RWPE2 (cell line): ENCODE results near the gene C2orf74.

Experiments
- ATAC-seq: fragments of 200-7000 bp; cut with Tn5 transposase; 3 replicates; pipeline ENCODE4 v1.9.1; 2021; ENCODE audit warnings: low read depth
- DNase-seq: peaks from one replicate; pipeline ENCODE4 v3.0.0-alpha.2; 2020; ENCODE audit warnings: low spot score
- H3K27ac ChIP-seq: fragments of 450-650 bp; 2 replicates; pipeline ENCODE4 v1.5.1; 2017; ENCODE audit warnings: mild to moderate bottlenecking; ENCODE audit not compliant: poor library complexity, severe bottlenecking
- H3K27me3 ChIP-seq: fragments of 250-450 bp; sonication (Bioruptor Pico); 2 replicates; pipeline ENCODE4 v1.5.1; 2021; ENCODE audit warnings: mild to moderate bottlenecking, moderate library complexity; ENCODE audit not compliant: insufficient read depth, poor library complexity, severe bottlenecking
- H3K36me3 ChIP-seq: fragments of 250-450 bp; sonication (Bioruptor Pico); 2 replicates; pipeline ENCODE4 v1.5.1; 2020; ENCODE audit warnings: low read depth, mild to moderate bottlenecking, moderate library complexity
- H3K4me1 ChIP-seq: fragments of 250-450 bp; sonication (Bioruptor Pico); 2 replicates; pipeline ENCODE4 v1.5.1; 2021; ENCODE audit warnings: mild to moderate bottlenecking, moderate library complexity; ENCODE audit not compliant: insufficient read depth, poor library complexity, severe bottlenecking
- H3K4me3 ChIP-seq: fragments of 250-450 bp; sonication (Bioruptor Pico); 2 replicates; pipeline ENCODE4 v1.5.1; 2021; ENCODE audit warnings: mild to moderate bottlenecking, moderate library complexity; ENCODE audit not compliant: severe bottlenecking
- H3K9me3 ChIP-seq: fragments of 250-450 bp; sonication (Bioruptor Pico); 2 replicates; pipeline ENCODE4 v1.5.1; 2021; ENCODE audit warnings: mild to moderate bottlenecking, moderate library complexity; ENCODE audit not compliant: severe bottlenecking
- TF ChIP-seq, protein P1 (sequence below): fragments of 450-650 bp; IDR thresholded peaks from one replicate; pipeline ENCODE4 v1.5.1; 2017; ENCODE audit warnings: mild to moderate bottlenecking, moderate library complexity; ENCODE audit not compliant: poor library complexity, severe bottlenecking

The C2orf74 gene

DNA sequence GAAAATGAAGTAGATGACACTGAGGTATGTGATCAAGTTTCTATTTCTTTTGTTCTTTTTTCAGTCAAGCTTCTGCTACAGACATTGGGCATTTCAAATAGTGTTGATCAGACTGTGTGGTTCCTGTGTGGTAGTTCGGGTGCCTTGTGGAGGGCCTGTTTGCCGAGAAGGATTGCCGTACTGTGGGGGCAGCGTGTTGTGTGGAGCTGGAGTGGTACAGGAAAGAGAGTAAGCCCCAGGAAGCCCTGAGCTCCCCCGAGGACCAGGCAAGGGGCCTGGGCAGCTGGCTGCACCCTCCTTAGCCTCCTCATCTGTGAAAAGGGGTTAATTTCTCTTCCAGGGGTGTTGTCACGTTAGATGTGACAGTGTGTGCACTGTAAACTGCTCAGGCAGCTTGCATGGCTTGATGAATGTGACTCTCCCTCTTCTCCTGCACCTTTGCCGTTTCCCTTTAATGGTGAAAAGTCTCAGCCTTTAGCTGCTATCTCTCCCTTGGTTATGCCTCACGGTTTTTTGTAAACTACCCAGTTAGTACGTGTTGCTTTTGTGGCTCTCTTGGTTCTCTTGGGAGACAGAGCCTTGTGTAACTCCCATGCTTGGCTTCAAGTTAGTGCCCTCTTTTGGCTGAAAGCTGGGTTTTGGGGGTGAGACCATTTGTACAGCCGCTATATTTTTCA lies 19.5 kb downstream of the C2orf74 start:
- DNase-seq (no peak), ATAC-seq (no peak)
- peaks cover 26% of the 10 kb centered on the region for H3K4me1 ChIP-seq
- no peak overlapping the region for H3K4me3 ChIP-seq
- TF ChIP-seq, protein P1, sequence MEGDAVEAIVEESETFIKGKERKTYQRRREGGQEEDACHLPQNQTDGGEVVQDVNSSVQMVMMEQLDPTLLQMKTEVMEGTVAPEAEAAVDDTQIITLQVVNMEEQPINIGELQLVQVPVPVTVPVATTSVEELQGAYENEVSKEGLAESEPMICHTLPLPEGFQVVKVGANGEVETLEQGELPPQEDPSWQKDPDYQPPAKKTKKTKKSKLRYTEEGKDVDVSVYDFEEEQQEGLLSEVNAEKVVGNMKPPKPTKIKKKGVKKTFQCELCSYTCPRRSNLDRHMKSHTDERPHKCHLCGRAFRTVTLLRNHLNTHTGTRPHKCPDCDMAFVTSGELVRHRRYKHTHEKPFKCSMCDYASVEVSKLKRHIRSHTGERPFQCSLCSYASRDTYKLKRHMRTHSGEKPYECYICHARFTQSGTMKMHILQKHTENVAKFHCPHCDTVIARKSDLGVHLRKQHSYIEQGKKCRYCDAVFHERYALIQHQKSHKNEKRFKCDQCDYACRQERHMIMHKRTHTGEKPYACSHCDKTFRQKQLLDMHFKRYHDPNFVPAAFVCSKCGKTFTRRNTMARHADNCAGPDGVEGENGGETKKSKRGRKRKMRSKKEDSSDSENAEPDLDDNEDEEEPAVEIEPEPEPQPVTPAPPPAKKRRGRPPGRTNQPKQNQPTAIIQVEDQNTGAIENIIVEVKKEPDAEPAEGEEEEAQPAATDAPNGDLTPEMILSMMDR: no peak
- H3K27me3 ChIP-seq: no peaks in the 10 kb centered on the region
- H3K27ac ChIP-seq: no peak overlapping the region
- no peaks in the 10 kb centered on the region for H3K9me3 ChIP-seq
- peaks cover 77% of the 10 kb centered on the region for H3K36me3 ChIP-seq

DNA sequence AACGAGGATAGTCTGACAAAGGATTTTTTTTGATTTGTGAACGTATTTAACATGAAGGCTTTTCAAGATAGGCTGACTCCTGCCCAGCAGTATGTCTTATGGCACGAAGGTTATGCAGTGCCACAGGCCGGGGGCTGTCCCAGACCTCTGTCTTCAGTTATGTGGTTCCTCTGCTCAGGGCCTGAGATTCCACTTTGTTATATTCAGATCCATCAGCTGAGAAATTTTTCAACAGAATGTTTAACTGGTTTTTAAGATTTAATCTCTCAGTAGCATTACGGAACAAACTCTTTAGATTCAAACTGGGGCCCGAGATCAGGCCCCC lies 20.0 kb downstream of the C2orf74 start:
- Histone ChIP-seq H3K36me3 (peaks cover 82% of the 10 kb centered on the region), H3K27ac (no peak overlapping the region), H3K4me3 (no peak overlapping the region), H3K4me1 (peaks cover 26% of the 10 kb centered on the region), H3K9me3 (no peaks in the 10 kb centered on the region), H3K27me3 (no peaks in the 10 kb centered on the region)
- TF ChIP-seq, protein P1: no peak
- no peak for ATAC-seq
- no peak for DNase-seq

DNA sequence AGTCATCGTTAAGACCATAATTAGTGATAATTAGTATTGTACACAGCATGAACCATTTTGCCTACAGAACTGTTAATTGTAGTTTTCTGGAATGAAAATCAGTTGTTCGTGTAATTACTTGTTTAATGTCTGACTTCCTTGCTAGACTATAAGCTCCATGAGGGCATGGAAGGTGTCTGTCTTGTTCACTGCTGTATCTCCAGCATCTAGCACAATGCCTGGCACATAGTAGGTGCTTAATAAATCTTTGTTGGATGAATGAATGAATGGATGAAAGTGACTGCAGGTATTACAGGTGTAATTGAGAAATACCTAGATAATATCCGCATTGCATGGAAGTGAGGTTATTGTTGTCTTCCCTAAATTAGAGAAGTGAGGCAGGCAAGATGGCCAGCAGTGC lies 21.8 kb downstream of the C2orf74 start:
- Histone ChIP-seq H3K27ac (no peak overlapping the region), H3K4me1 (peaks cover 19% of the 10 kb centered on the region), H3K27me3 (no peaks in the 10 kb centered on the region), H3K36me3 (peaks cover 100% of the 10 kb centered on the region), H3K4me3 (no peak overlapping the region), H3K9me3 (no peaks in the 10 kb centered on the region)
- ATAC-seq: no peak
- no peak for DNase-seq
- TF ChIP-seq, protein P1: no peak

DNA sequence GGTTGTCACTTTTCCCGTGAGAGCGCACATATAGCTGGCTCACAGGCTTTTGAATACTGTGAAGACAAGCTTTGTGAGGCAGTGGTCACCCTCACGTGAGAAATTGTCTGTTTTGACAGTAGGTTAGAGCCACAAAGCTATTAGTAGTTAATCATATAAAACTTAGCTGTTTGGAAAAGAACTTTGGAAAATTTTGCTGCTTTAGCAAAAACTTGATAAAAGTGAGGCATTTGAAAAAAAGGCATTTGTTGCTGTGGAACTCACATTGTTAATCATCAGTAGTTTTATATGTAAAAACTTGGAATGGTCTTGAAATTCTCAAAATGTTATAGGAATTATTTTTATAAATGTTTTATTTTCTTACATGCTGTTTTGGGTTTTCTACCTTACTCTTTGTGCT lies 22.3 kb downstream of the C2orf74 start:
- DNase-seq (no peak), ATAC-seq (no peak)
- Histone ChIP-seq H3K4me3 (no peak overlapping the region), H3K36me3 (peaks cover 100% of the 10 kb centered on the region), H3K27ac (no peak overlapping the region), H3K9me3 (no peaks in the 10 kb centered on the region), H3K4me1 (peaks cover 14% of the 10 kb centered on the region), H3K27me3 (no peaks in the 10 kb centered on the region)
- TF ChIP-seq, protein P1: no peak

DNA sequence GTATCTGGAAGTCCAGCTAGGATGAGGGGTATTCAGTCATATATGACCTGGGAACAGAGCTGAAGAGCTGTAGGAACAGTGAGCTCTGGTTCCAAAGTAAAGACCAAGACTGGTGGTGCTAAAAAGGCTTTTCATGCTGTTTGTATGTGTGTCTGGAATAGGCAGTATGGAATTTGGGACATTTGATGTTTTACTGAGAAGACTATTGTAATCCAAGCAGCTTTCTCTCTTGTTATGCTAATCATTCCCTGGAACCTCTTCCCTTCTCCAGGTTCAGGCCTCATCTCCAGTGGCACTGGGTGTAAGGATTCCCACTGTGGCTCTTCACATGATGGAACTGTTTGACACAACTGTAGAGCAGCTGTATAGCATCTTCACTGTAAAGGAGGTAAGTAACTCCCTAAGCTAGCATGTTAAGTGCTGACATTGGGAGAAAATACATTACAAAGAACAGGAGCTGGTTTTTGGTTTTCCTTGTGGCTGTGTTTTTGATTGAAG lies 23.3 kb downstream of the C2orf74 start:
- no peaks in the 10 kb centered on the region for H3K27me3 ChIP-seq
- TF ChIP-seq, protein P1: no peak
- H3K9me3 ChIP-seq: no peaks in the 10 kb centered on the region
- H3K27ac ChIP-seq: no peak overlapping the region
- H3K4me1 ChIP-seq: peaks cover 4% of the 10 kb centered on the region
- no peak for ATAC-seq
- no peak for DNase-seq
- H3K36me3 ChIP-seq: peaks cover 98% of the 10 kb centered on the region
- no peak overlapping the region for H3K4me3 ChIP-seq
